Measurements from ENCODE around the gene ARID1B.

Gene ARID1B

DNA sequence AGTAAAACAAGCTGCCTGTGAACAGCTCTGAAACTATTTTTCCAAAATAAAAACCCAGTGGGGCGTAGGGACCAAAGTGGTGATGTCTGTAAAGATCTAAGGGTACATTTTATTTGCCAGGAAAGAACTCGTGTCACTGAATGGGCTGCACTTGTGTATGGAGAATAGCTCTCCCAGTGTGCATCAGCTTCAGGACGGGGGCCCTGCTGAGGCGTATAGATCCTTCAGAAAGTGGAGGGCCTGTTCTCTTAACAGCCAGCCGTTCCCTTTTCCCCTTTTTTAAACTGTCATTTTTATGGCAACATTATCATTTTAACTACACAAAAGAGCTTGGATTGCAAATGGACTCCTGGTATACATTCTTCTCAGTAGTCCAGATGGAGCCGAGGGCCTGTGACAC, 408.8 kb downstream of the ARID1B start:
- TF ChIP-seq, protein P1, sequence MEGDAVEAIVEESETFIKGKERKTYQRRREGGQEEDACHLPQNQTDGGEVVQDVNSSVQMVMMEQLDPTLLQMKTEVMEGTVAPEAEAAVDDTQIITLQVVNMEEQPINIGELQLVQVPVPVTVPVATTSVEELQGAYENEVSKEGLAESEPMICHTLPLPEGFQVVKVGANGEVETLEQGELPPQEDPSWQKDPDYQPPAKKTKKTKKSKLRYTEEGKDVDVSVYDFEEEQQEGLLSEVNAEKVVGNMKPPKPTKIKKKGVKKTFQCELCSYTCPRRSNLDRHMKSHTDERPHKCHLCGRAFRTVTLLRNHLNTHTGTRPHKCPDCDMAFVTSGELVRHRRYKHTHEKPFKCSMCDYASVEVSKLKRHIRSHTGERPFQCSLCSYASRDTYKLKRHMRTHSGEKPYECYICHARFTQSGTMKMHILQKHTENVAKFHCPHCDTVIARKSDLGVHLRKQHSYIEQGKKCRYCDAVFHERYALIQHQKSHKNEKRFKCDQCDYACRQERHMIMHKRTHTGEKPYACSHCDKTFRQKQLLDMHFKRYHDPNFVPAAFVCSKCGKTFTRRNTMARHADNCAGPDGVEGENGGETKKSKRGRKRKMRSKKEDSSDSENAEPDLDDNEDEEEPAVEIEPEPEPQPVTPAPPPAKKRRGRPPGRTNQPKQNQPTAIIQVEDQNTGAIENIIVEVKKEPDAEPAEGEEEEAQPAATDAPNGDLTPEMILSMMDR (IDR thresholded peaks at IDR 0.05; ENCODE audit: control extremely low read depth, extremely low read depth, low read depth, missing control alignments), result no peak
- POLR2A ChIA-PET, result no interaction called here
- no peak for DNase-seq (ENCODE audit: extremely low spot score)
- CTCF ChIA-PET, result interaction anchor here (0.6 to 1.6 kb wide), 4 partner anchors 8 to 63 kb away, joined by 3 to 4 read pairs (median 4); no protein-coding TSS in a partner anchor

DNA sequence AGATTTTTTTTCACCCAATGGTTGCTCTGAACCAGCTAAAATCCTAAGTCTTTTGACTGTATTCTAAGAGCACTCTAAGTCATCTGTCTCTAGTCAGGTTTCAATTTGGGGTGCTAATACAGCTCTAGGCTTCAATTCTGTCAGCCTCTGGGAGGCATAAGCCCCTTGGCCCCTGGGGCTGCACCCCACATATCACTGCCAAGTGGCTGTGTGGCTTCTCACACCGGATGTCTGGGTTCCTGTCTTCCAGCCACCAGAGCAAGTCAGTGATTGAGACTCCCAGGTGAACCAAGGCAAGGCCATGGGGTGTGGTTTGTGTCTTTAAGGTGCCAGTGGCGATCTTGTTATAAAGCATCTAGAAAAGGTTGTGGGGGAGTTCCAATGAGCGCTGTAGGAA, 409.6 kb downstream of the ARID1B start:
- CTCF ChIA-PET, result interaction anchor here (1.2 to 1.5 kb wide), 2 partner anchors 11 to 16 kb away, joined by 4 to 7 read pairs; no protein-coding TSS in a partner anchor
- POLR2A ChIA-PET, result no interaction called here
- TF ChIP-seq, protein P1 (IDR thresholded peaks at IDR 0.05; ENCODE audit: control extremely low read depth, extremely low read depth, low read depth, missing control alignments), result no peak
- no peak for DNase-seq (ENCODE audit: extremely low spot score)

DNA sequence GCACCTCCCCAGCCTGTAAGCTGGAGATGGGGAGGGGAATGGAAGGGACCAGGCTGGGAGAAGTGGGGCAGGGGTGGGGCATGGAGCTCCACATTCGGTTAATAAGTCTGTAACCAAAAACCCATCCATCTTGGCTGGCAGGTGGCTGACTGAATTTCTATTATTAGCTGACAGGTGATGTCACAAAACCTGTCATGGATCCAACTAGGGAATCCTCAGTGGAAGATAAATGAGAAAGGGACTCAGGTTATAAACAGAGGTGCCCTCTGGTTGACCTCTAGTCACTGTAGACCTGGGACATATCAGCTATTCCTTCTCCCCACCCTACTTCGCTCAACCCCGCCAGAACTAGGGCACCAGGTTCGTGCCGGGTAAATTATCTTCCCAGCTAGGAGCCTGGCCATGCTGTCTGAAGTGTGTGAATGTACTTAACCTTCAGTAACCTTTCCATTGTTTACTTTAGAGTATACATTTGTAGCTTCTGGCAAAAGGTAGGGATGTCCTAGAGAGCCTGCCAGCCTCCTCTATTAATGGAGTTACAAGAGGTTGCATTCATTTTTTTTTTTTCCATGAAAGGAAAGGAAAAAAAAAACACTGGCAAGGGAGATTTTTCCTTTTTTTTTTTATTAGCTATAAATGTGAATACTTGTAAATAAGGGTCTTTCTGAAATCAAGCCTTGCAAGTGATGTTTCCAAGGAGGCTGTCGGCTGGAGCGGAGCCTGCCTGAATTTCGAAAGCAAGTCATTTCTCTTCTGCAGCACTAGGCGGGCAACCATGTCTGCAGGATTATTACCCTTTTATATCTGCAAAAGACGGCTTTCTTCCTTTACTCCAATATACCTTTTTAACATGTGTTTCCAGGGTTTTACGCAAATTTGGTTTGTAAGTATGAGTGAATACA, 410.3 kb downstream of the ARID1B start:
- no peak for DNase-seq (ENCODE audit: extremely low spot score)
- ChIA-PET POLR2A (no interaction called here), CTCF (interaction anchor here (1.2 to 1.5 kb wide), 2 partner anchors 11 to 15 kb away, joined by 4 to 7 read pairs; no protein-coding TSS in a partner anchor)
- TF ChIP-seq, protein P1 (IDR thresholded peaks at IDR 0.05; ENCODE audit: control extremely low read depth, extremely low read depth, low read depth, missing control alignments), result no peak

DNA sequence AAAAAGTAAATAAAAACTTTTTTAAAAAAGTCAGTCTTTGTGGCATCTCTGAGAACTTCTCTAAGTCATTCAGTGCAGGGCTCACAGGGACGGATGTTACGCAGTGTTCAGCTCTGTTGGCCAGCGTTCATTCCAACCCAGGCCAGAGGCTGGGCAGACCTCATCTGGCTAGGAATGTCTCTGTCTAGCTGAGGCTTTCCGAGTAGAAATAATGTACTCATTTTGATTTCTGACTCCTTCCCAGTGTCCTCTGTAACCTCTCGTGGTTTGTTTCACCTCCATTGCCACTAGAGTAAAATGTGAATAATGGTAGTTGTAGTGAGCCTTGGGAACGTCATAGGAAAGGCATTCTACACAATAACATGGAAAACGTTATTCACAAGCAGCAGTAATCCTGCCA, 411.0 kb downstream of the ARID1B start:
- DNase-seq (ENCODE audit: extremely low spot score), result no peak
- TF ChIP-seq, protein P1 (IDR thresholded peaks at IDR 0.05; ENCODE audit: control extremely low read depth, extremely low read depth, low read depth, missing control alignments), result no peak
- CTCF ChIA-PET, result interaction anchor here (0.6 kb wide), 1 partner anchor 86 kb away, joined by 3 read pairs; no protein-coding TSS in a partner anchor
- POLR2A ChIA-PET, result no interaction called here

DNA sequence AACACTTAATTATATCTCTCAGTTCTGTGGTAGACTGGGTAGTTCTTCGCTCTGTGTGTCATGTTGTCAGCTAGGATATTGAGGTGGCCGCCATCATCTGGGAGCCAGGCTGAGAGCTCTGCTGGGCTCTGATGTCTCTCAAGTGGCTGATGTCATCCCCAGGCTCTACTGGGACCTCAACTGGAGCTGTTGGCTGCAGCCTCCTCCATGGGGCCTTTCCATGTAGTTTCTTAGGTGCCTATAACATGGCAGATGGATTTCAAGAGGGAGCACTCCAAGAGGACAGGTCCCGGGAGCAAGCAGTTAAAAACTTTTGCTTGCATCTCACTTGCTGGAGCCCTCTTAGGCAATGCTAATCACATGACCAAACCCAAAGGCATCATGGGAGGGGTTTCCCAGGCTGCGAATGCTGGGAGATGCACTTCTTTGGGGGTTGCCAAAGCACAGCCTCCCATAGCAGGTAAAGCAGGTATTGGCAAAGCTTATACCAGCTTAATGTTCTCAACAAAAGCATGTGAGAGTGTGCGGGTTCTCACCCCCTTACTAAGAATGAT, 416.3 kb downstream of the ARID1B start:
- DNase-seq (ENCODE audit: extremely low spot score), result no peak
- TF ChIP-seq, protein P1 (IDR thresholded peaks at IDR 0.05; ENCODE audit: control extremely low read depth, extremely low read depth, low read depth, missing control alignments), result no peak
- CTCF ChIA-PET, result interaction anchor here (0.9 to 1.9 kb wide), 5 partner anchors 8 to 23 kb away, joined by 3 to 7 read pairs (median 4); no protein-coding TSS in a partner anchor
- POLR2A ChIA-PET, result no interaction called here

DNA sequence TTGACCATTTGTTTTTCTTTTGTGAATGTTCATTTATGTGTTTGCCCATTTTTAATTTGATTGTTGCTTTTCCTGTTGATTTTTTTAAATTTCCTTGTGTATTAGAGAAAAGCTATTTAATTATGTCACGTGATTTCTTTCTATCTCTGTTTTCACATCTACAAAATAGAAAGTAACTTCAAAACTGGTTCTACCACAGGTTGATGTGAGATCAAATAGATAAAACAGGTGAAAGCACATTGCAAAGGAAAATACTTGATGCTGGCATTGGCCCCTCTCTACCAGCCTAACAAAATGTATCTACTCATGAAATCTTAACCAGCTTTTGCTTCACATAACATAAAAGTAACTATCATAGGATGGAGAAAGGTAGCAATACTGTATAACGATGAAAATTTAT, 416.9 kb downstream of the ARID1B start:
- TF ChIP-seq, protein P1 (IDR thresholded peaks at IDR 0.05; ENCODE audit: control extremely low read depth, extremely low read depth, low read depth, missing control alignments), result no peak
- ChIA-PET POLR2A (no interaction called here), CTCF (interaction anchor here (0.6 to 1.9 kb wide), 7 partner anchors 9 to 42 kb away, joined by 3 to 7 read pairs (median 4); no protein-coding TSS in a partner anchor)
- DNase-seq (ENCODE audit: extremely low spot score), result no peak

Measured in GM10248 (cell line).